NCI-H1417 (cell line): ENCODE results near the gene GOLGA6A.
"Not testable (repeated sequence)": the region's sequence is repeated elsewhere in the genome, so short reads cannot be mapped to it uniquely, and the experiment has no call there.

ENCODE experiments used
- DNase-seq, 3 experiments: peaks; one replicate each; lab custom pipeline; 2025; lab: John Stamatoyannopoulos, UW

GOLGA6A gene

DNA sequence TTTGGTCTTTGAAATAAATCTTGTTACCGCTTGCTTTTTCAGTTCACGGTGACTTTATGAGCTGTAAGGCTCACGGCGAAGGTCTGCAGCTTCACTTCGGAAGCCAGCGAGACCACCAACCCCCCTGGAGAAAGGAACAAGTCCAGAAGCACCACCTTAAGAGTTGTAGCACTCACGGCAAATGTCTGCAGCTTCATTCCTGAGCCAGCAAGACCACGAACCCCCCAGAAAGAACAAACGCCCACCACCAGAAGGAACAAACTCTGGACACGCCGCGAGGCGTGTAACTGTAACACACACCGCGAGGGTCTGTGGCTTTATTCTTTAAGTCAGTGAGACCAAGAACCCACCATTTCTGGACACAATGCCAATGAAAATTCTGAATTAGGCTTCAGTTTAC, 28.8 kb downstream of the GOLGA6A start:
- peak in 2 of 3 experiments; percentile 47 to 74 for DNase-seq

DNA sequence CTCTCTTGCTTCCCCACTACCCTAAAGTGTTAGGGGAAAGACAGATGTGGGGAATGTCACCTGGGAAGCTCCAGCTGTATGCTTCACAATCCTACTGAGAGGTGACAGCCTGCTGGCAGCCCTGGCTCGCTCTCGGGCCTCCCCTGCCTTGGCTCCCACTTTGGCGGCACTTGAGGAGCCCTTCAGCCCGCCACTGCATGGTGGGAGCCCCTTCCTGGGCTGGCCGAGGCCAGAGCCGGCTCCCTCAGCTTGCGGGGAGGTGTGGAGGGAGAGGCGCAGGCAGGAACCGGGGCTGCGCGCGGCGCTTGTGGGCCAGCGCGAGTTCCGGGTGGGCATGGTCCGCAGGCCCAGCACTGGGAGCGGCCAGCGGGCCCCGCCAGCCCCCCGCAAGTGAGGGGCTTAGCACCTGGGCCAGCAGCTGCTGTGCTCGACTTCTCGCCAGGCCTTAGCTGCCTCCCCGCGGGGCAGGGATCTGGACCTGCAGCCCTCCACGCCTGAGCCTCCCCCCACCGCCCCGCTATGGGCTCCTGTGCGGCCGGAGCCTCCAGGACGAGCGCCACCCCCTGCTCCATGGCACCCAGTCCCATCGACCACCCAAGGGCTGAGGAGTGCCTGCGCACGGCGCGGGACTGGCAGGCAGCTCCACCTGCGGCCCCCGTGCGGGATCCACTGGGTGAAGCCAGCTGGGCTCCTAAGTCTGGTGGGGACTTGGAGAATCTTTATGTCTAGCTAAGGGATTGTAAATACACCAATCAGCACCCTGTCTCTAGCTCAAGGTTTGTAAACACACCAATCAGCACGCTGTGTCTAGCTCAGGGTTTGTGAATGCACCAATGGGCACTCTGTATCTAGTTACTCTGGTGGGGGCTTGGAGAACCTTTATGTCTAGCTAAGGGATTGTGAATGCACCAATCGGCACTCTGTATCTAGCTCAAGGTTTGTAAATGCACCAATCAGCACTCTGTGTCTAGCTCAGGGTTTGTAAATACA, 29.8 kb downstream of the GOLGA6A start:
- DNase-seq, result not testable (repeated sequence)

DNA sequence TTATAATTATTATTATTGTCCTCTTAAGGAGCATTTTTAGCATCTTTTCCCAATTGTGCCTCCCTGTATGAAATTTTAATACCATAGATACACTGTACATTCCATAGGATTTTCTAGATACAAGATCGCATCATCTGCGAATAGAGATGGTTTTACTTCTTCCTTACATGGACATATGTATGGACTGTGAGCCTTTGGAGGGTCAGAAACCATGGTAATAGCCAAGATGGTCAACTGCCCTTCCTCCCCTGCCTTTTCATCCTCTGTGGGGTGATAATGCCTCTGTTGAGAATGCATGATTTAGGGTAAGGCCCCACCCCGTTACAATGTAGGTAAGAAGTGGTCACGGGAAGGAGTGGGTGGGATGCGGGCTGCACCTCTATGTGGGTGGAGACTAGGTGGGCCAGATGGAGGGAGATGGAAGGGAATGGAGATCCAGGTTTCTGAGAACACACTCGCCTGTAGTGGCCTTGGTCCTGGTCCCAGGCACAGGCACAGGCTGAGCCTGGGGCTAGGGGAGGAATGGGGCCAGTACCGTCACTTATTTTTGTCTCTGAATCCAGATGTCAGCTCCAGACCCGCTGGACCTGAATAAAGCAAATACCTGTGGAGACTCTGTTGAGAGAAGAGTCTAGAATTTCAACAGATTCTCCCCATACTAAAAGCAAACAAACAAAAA, 31.7 kb downstream of the GOLGA6A start:
- no peak for DNase-seq

DNA sequence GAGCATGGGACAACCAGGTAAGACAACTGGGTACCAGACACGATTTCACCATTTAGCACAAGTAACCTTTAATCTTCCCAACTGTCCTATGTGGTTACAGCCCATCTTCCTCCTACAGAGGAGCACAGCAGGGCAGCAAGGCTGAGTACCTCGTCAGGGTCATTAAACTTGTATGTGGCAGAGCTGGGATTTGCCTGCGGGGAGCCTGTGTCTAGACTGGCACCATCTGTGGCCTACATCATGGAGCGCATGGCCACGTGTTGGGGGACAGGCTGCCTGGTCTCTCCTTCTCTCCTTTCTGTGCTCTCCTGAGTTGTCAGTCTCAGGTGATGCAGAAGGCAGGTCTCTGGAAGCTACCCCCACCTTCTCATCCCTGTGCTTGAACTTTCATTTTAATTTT, 32.2 kb downstream of the GOLGA6A start:
- DNase-seq, result peak; percentile 43 to 66 (median 45)

DNA sequence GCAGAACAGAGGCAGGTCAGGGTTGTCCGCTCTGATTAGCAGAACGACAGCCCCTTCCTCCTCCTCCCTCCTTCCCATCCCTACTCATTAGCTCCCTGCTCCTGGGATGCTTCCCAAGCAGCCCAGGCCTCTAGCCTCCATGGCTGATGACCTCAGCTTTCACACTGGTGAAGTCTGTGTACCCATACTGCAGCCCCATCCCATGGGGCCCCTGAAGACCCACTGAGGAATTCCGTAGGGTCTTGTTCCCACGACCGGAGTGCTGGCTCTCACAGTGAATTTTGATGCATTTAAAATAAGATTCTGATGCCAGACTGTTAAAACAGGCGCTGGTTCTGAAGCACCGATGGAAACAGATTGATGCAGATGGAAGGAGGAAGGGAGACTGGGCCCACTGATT, 36.1 kb downstream of the GOLGA6A start:
- no peak for DNase-seq

DNA sequence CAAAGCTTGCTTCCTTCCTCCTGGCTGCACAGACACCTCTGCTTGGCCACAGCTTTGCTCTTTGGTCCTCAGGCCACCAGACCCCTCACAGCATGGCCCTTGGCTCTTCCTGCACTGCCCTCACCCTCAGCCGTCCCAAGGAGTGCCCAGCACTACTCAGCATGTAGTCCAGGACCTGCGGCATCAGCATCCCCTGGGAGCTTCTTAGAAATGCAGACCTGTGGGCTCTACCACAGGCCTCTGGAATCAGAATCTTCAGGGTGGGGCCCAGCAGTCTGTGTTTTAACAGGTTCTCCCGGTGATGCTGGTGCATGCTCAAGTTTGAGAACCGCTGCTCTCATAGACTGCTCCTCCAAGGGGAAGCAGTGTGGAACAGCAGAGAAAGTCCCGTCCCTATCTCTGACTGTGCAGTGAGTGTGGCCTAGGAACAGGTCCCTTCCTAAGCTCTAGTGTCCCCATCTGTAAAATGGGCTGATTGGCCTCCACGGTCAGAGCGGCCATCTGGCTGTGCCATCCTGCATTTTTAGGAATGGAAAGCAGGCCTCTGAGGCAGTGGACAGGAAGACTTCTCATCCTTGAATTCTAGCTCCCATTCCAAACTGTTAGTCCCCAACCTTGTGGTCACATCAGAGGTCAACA, 36.6 kb downstream of the GOLGA6A start:
- DNase-seq, result no peak

DNA sequence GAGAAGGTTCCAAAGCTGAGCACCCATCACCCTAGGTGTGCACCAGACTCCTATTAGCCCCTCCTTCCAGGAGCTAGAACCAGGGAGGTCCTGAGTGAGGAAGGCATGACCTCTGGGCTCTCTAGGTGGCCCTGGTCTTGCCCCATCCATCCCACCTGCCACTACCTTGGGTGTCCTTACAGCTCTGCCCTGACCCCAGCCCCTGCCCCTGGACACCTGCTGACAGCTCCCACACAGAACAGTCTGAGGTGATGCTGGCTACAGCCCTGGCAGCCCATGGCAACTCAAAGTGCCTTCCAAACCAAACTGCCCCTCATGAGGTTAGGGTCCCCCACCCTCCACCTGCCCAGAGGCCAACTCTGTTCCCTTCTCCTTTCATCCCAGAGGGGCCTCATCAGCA, 37.2 kb downstream of the GOLGA6A start:
- DNase-seq, result no peak

DNA sequence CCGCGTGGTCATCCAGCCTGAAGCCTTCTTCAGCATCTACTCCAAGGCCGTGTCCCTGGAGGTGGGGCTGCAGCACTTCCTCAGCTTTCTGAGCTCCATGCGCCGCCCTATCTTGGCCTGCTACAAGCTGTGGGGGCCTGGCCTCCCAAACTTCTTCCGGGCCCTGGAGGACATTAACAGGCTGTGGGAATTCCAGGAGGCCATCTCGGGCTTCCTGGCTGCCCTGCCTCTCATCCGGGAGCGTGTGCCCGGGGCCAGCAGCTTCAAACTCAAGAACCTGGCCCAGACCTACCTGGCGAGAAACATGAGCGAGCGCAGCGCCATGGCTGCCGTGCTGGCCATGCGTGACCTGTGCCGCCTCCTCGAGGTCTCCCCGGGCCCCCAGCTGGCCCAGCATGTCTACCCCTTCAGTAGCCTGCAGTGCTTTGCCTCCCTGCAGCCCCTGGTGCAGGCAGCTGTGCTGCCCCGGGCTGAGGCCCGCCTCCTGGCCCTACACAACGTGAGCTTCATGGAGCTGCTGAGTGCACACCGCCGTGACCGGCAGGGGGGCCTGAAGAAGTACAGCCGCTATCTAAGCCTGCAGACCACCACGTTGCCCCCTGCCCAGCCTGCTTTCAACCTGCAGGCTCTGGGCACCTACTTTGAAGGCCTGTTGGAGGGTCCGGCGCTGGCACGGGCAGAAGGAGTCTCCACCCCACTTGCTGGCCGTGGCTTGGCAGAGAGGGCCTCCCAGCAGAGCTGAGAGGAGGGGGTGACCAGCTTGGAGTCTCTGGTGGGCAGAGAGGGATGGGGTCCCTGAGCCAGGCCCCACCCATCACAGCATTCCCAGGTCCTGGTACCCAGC, 37.9 kb downstream of the GOLGA6A start:
- no peak for DNase-seq

DNA sequence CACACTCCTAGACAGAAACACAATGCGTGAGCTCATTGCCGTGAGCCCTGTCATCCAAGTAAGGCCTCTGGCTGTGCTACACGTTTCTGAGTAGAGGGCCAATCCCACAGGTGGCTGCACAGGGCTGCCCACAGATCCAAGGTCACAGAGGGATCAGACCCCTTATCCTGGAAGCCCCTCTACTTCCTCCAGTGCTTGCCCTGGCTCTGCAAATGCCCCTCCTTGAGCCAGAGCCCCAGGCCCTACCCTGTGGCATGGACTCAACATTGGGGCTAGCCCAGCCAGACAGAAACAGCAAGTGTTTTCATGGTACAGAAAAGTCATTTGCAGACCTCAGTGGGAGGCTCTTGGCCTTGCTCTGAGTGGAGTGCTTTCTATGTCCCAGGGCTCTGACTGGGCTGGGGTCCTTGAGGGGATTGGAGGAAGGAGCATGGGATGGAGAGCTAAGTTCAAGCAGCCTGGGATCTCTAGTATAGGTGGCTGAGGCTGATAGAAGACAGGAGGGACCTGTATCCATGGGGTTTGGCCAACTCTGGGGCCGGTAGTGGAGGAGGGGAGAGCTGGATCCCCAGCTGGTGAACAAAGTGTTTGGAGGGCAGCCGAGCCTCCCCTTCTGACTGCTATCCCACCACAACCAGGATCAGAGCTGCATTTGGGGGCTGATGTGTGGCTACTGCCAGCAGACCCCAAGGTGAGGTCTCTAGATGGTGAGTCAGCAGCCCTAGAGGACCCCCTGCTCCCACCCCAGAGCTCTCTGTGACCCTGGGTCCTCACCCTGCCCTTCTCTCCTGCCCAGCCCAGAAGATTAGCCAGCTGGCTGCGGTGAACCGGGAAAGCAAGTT, 38.7 kb downstream of the GOLGA6A start:
- no peak for DNase-seq

DNA sequence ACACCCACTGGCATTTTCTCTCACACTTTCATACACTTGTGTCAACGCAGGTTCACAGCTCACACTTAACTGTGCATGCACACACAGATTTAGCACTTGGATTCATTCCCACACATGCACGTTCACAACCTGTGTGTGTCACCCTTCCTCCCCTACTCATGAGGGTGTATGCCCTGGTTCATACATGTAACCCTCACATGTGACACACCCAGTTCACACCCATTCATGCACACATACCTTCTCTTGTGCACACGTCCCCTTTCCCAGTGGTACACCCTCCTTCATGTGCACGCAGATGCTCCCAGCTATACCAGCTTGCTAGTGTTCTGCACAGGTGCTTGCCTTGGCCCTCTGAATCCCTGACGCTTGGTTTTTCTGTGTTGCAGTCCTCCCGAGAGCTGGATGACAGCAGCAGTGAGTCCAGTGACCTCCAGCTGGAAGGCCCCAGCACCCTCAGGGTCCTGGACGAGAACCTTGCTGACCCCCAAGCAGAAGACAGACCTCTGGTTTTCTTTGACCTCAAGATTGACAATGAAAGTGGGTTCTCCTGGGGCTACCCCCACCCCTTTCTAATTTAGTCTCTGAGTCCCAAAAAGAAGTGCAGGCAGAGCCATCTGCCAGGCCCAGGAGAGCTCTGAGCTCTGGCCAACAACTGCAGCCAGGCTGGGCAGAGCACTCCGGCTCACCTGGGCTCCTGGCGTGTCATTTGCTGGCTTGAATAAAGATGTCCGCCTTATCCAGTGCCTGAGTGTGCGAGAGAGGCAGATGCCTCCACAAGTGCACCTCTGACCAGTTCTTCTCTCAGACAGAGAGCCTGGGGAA, 39.5 kb downstream of the GOLGA6A start:
- no peak for DNase-seq

DNA sequence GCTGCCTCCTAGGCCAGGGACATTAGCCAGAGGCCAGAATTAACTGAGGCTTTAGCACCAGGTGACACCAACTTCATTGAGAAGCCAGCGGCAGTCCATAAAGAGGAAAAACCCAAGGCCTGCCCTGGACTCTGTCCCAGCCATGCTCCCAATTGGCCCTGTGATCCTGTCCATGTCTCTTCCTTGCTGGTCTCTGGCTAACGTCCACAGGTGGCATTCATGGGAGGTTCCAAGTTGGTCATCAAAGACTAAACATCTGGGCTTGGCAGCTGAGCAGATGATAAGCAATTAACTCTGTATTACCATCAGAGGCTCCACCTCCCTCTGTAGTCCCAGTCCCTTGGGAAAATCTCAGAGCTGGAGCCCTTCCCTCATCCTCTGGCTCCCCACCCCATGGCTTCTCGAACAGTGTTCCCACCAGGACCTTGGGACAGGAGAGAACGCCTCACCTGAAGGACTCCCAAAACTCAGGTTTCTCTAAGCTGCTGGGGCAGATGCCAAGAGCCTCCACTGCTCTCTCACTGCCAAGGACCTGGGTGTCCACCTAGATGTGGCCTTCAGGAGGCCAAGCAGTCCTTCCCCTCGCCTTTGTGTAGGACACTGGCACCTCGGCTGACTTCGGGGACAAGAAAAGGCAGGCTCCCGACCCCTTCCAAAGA, 40.4 kb downstream of the GOLGA6A start:
- no peak for DNase-seq

DNA sequence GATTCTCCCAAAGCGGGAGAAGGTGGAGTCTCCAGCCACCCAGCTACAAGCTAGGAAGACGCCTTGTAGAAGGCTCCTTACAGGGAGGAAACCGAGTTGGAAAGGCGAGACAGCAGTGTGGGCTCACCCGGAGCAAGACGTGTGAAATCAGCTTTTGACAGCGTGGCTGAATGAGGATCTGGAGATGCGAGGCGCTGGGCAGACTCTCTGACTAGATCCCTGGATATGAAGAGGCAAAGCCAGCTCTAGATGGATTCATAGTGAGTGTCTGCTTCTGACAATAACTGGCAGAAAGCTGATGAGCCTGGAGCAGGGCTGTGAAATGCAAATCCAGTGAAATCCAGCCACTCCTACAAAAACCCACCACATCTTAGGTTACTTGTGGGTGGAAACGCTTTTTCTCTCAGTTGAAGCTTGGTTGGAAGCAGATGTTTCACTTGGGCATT, 41.0 kb downstream of the GOLGA6A start:
- no peak for DNase-seq

DNA sequence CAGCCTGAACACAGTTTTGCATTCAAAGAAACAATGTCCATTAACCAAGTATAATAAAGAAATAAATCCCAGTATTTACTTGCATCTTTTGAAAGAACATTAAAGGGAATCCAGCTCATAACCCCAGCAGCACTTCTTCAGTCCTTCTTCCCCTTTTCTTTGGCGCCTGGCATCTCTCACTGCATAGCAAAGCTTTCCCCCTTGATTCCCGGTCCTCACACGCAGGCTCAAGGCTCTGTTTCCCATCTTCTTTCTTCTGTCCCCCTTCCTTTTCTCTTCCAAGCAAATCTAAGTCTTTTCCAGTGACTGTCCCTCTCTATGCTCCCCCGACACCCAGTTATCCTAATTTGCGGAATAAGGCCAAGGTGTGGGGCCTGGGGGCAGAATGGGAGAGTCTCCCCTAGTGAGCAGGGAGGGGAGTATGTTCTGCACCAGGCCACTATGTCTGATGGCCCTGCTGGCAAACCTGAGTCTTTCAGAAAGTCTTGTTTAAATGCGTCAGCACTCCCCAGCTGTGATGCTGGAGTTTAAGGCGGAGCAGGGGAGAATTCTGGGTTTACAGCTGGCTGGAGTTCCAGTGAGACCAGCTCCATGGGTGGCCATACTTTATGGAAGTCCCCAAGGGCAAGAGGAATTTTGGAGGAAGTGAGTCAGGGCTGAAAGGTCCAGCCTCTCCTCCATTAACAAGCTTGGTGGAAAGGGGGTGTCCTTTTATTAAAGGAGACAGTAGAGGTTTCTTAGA, 42.1 kb downstream of the GOLGA6A start:
- DNase-seq, result no peak

DNA sequence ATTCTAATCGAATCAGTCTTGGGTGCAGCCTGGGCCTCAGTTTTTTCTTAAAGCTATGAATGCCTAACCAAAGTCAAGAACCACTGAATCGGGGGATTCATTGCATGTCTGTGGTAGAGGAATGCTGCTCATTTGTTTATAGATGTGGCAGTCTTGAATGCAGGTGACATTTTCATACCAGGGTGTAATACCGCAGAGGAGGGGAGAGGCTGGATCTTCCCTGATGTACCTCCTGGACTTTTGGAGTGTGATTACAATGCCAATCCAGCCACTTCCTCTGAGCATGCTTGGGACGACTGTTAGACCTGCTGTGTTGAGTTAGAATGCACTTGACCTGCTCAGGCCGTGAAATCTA, 42.7 kb downstream of the GOLGA6A start:
- DNase-seq, result no peak

DNA sequence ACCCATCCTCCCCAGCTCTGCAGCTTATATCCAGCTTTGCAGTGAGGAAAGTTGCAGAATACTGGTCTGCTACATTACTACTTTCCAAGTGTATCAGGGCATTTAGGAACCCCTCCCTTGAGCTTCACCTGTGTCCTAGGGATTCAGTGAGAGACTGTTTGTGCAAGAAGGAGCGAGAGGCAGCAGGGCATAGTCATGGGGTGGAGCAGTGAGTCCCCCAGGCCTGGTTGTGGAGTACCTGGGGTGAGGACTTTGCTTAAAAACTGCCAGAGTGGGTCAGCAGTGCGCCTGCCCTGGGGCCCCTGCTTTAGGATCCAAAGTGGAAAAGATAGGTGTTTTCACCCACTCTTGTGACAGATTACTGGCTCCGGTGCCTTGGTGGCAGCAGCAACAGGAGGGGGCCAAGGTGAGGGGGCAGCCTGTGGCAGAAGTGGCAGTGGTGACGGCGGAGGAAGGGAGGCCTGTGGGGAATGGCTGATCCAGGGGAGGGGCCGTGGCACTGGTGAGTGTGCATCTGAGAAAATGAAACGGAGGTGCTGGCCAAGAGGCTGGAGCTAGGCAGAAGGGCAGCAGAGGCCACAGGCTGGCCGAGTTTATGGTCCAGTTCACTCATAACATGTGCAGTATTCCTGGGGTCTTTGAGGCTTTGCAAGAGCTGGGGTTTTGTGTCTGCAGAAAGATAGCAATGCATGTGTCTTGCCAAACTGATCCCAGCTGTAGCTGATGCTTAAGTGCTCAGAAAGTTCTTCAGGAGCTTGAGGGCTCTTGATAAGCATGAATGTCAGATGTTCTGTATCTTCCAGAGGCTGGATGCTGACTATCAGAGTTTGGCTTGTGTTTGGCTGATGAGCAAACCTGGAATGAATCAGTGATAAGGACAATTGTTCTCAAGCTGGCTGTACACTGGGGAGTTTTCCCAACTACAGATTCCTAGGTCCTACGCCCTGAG, 43.4 kb downstream of the GOLGA6A start:
- peak in 1 of 3 experiments; percentile 41 for DNase-seq

DNA sequence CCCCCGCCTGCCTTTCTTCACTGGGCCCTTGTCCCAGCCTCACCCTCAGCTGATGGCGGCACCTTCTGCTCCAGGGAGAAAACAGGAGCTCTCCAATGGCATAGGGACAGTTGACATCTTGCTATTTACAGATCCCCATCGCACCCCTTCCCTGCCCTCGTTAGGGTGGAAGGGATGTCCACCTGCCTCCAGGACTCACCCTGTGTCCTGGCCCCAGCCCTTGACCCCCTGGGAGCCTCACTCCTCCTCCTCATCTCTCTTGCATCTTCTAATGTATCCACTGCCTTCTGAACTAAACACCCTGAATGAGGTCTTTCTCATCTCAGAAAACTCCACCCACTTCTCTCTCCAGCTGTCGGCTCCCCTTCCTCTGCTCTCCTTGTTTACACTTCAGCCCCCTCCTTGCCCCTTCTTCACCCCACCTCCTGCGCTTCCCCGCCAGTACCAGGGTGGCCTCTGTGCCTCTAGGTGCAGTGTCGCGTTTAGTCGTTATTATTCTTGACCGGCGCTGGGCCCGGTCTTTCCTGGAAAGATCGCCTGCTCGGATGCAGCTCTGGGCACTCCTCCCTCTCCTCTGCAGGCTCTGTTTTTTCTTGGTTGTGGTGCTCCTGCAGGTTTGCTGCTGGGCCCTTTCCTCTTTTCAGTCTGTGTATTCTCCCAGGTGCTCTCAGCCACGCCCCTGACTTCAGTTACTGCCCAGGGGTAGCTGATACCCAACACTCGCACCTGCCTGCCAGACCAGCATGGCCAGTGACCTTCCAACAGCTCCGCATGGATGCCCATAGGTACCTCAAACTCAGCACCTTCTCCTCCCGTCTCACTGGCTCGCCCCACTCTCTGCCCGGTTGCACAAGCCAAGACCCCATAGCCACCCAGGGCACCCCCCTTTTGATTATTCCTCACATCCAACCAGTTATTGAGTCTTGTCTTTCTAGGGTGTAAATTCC, 44.9 kb downstream of the GOLGA6A start:
- peak in 1 of 3 experiments; percentile 53 for DNase-seq
